Mucosa of descending colon (tissue), 3 donors: ENCODE results near the gene OSBPL1A. TPM values are rescaled to one million over a fixed set of nuclear protein-coding genes. Genes with fewer than 3 reads are reported as not detected.
A peak's percentile ranks its signal among the peaks of the same experiment; 100 is the strongest.
"Not testable (repeated sequence)": the region's sequence is repeated elsewhere in the genome, so short reads cannot be mapped to it uniquely, and the experiment has no call there.

Experiments
- ATAC-seq: fragments of 200-7000 bp; cut with Tn5 transposase; one replicate; pipeline ENCODE4 v1.9.1; 2020; ENCODE audit warnings: mild to moderate bottlenecking, moderate library complexity
- DNase-seq, 3 donors: peaks; one replicate each; pipeline ENCODE4 v3.0.0-alpha.2; 2020
- H3K36me3 ChIP-seq: fragments of 200-600 bp; one replicate; pipeline ENCODE4 v1.8.0; 2021; ENCODE audit warnings: low read depth, mild to moderate bottlenecking
- H3K4me1 ChIP-seq: fragments of 200-600 bp; one replicate; pipeline ENCODE4 v1.8.0; 2021; ENCODE audit warnings: low read depth, mild to moderate bottlenecking
- H3K4me3 ChIP-seq: fragments of 200-600 bp; one replicate; pipeline ENCODE4 v1.8.0; 2021; ENCODE audit warnings: mild to moderate bottlenecking
- H3K9me3 ChIP-seq: fragments of 200-600 bp; one replicate; pipeline ENCODE4 v1.8.0; 2021; ENCODE audit warnings: mild to moderate bottlenecking
- CTCF ChIP-seq: fragments of 200-600 bp; IDR thresholded peaks from one replicate; pipeline ENCODE4 v1.8.0; 2022; ENCODE audit warnings: antibody characterized with exemption, mild to moderate bottlenecking
- intact Hi-C, 2 donors: fragments of 100-400 bp; cut with DNase I in 1 of 2; cut with micrococcal nuclease in 1 of 2; formaldehyde crosslinking; loops; one replicate each; pipeline versions ENCODE4 v1.11.0 to v1.11.1; 2022; cut with DNase I, micrococcal nuclease
- total RNA-seq, 3 donors: library from RNA; stranded (reverse); fragmentation: NEBNext Ultra II Directional in 2 of 3; extraction: Animal tissue kit (Norgen Biotek cat#: 25700) in 2 of 3; gene quantifications; one replicate each; pipeline versions ENCODE4 v1.2.1 to v1.2.4, GENCODE V29; 2021 to 2023
- donor health status: DM: no; HTN: no; CAD: no; lungs with moderate emphysema.
- donor health status: DM: no; HTN: no; CAD: no.
- donor health status: DM: no; HTN: yes; CAD: no.

OSBPL1A gene
- total RNA-seq, 3 donors from 2014 or later: 32.5 to 77.5 (median 69.8) TPM

GRCh38 chr18:24153397-24153796 is 244.2 kb downstream of the OSBPL1A start:
- no peak for TF ChIP-seq CTCF
- Histone ChIP-seq H3K36me3 (no peaks in the 10 kb centered on the region), H3K9me3 (no peaks in the 10 kb centered on the region), H3K4me3 (no peak overlapping the region), H3K4me1 (no peaks in the 10 kb centered on the region)
- intact Hi-C loops: no loop called here
- DNase-seq (no peak), ATAC-seq (no peak)

- H3K9me3 ChIP-seq, DNase-seq, intact Hi-C loops, H3K4me3 ChIP-seq, H3K4me1 ChIP-seq, H3K36me3 ChIP-seq, ATAC-seq: not testable (repeated sequence)
Measured at GRCh38 chr18:24149591-24149990, 248.0 kb downstream of the OSBPL1A start.

GRCh38 chr18:24142376-24142775 is 255.2 kb downstream of the OSBPL1A start:
- no peak for DNase-seq
- no peak for TF ChIP-seq CTCF
- intact Hi-C loops: no loop called here

GRCh38 chr18:24140697-24141096 is 256.9 kb downstream of the OSBPL1A start:
- DNase-seq (no peak), ATAC-seq (no peak)
- no peak for TF ChIP-seq CTCF
- intact Hi-C loops: no loop called here
- H3K4me3 ChIP-seq: no peak overlapping the region
- no peaks in the 10 kb centered on the region for H3K9me3 ChIP-seq
- no peaks in the 10 kb centered on the region for H3K4me1 ChIP-seq
- no peaks in the 10 kb centered on the region for H3K36me3 ChIP-seq

More at GRCh38 chr18:24142376-24142775, 255.2 kb downstream of the OSBPL1A start:
- Histone ChIP-seq H3K36me3 (no peaks in the 10 kb centered on the region), H3K9me3 (no peaks in the 10 kb centered on the region), H3K4me1 (no peaks in the 10 kb centered on the region), H3K4me3 (no peak overlapping the region)
- no peak for ATAC-seq

GRCh38 chr18:24138789-24139616 is 258.6 kb downstream of the OSBPL1A start, which contains the start of gene CABYR:
Gene CABYR (plus strand): TSS chr18:24139062. CDS start chr18:24143115, 4,053 bp downstream.
- Histone ChIP-seq H3K9me3 (no peaks in the 10 kb centered on the region), H3K36me3 (no peaks in the 10 kb centered on the region), H3K4me3 (no peak within 1 kb of the TSS), H3K4me1 (no peaks in the 10 kb centered on the region)
- no peak for TF ChIP-seq CTCF
- intact Hi-C loops: no loop called here
- peak; percentile 93 for ATAC-seq
- peak; percentile 78 to 82 (median 78) for DNase-seq

GRCh38 chr18:24138409-24138788 is 259.2 kb downstream of the OSBPL1A start:
- ATAC-seq: peak; percentile 52
- no peaks in the 10 kb centered on the region for H3K4me1 ChIP-seq
- no peaks in the 10 kb centered on the region for H3K36me3 ChIP-seq
- DNase-seq: no peak
- H3K9me3 ChIP-seq: no peaks in the 10 kb centered on the region
- TF ChIP-seq CTCF: no peak
- intact Hi-C loops: no loop called here
- no peak overlapping the region for H3K4me3 ChIP-seq
